Prostate gland (tissue), 2 donors: ENCODE data around the gene LSM12. TPM values are rescaled to one million over a fixed set of nuclear protein-coding genes. Genes with fewer than 3 reads are reported as not detected.

Experiments
- DNase-seq: peaks from one replicate; pipeline ENCODE4 v3.0.0-alpha.2; 2019; ENCODE audit warnings: low spot score
- H3K27ac ChIP-seq, 2 donors: fragments of 200-600 bp; sonication (generic); 2 replicates each; pipeline ENCODE4 v1.5.1; 2017 to 2019
- H3K27me3 ChIP-seq: fragments of 200-600 bp; sonication (generic); replicated peaks from 2 replicates; pipeline ENCODE4 v1.5.1; 2019; ENCODE audit not compliant: insufficient read depth
- H3K36me3 ChIP-seq, 2 donors: fragments of 200-600 bp; sonication (generic); 1 replicate in 1 of 2; 2 replicates in 1 of 2; pipeline versions ENCODE4 v1.5.1 to v1.8.1; 2017 to 2019
- H3K4me1 ChIP-seq: fragments of 200-600 bp; sonication (generic); replicated peaks from 2 replicates; pipeline ENCODE4 v1.5.1; 2019
- H3K4me3 ChIP-seq, 2 donors: fragments of 200-600 bp; sonication (generic); 2 replicates each; pipeline ENCODE4 v1.5.1; 2017 to 2019
- H3K9me3 ChIP-seq: fragments of 200-600 bp; sonication (generic); 2 replicates; pipeline ENCODE4 v1.5.1; 2017
- CTCF ChIP-seq, 4 experiments: fragments of 200-600 bp in 2 of 4; fragments of 450-650 bp in 2 of 4; sonication (generic) in 2 of 4; IDR thresholded peaks; 1 replicate in 3 of 4; 2 replicates in 1 of 4; pipeline ENCODE4 v1.5.1; 2016 to 2019; ENCODE audit warnings: antibody characterized with exemption in 4 of 4, mild to moderate bottlenecking in 2 of 4, moderate library complexity in 2 of 4
- POLR2A ChIP-seq: fragments of 450-650 bp; IDR thresholded peaks from one replicate; pipeline ENCODE4 v1.6.1; 2016; ENCODE audit warnings: antibody characterized with exemption, mild to moderate bottlenecking
- POLR2AphosphoS5 ChIP-seq: sonication (generic); formaldehyde crosslinking; IDR thresholded peaks from one replicate; pipeline ENCODE4 v1.6.1; 2017; ENCODE audit warnings: antibody characterized with exemption
- WGBS: methylation state at CpG from one replicate; pipeline ENCODE4 v1.1.5; 2018; 5-methylcytosine and 5-hydroxymethylcytosine counted together
- intact Hi-C: fragments of 100-400 bp; cut with DNase I; formaldehyde crosslinking; loops from one replicate; pipeline ENCODE4 v1.14.2; 2022
- total RNA-seq, 2 donors: library from RNA; depleted of rRNA; stranded (reverse); fragments of >200 nt; gene quantifications; one replicate each; pipeline ENCODE4 v1.1.0, GENCODE V29; 2016

Gene LSM12
- total RNA-seq, 2 donors from 2014 or later: 30.0 to 45.2 TPM

GRCh38 chr17:44002141-44002848 lies 64.2 kb downstream of the LSM12 start:
- WGBS: 63% methylated on average over 9 of the region's 9 CpGs
- H3K27me3 ChIP-seq: peaks cover 3% of the 10 kb centered on the region
- peaks cover 11% of the 10 kb centered on the region for H3K4me1 ChIP-seq
- DNase-seq: no peak
- no peak overlapping the region for H3K27ac ChIP-seq
- intact Hi-C loops: loop anchor here (5.0 kb wide), 1 partner anchor 60 kb away; the partner anchor contains the start of gene PPY
- no peak overlapping the region for H3K4me3 ChIP-seq
- no peaks in the 10 kb centered on the region for H3K9me3 ChIP-seq
- TF ChIP-seq CTCF (IDR thresholded peaks at IDR 0.05) (no peak), POLR2A (no peak)
- no peaks in the 10 kb centered on the region for H3K36me3 ChIP-seq

GRCh38 chr17:44001461-44001920 lies 65.0 kb downstream of the LSM12 start:
- no peak overlapping the region for H3K27ac ChIP-seq
- DNase-seq: no peak
- H3K36me3 ChIP-seq: no peaks in the 10 kb centered on the region
- peaks cover 11% of the 10 kb centered on the region for H3K4me1 ChIP-seq
- peaks cover 3% of the 10 kb centered on the region for H3K27me3 ChIP-seq
- intact Hi-C loops: loop anchor here (5.0 kb wide), 1 partner anchor 59 kb away; the partner anchor contains the start of gene PPY
- WGBS: 85% methylated on average over 2 of the region's 2 CpGs
- H3K4me3 ChIP-seq: no peak overlapping the region
- no peak for TF ChIP-seq POLR2A
- H3K9me3 ChIP-seq: no peaks in the 10 kb centered on the region

- intact Hi-C loops: loop anchor here (5.0 kb wide), 1 partner anchor 59 kb away; the partner anchor contains the start of gene PPY
- Histone ChIP-seq H3K27me3 (peaks cover 3% of the 10 kb centered on the region), H3K4me3 (no peak overlapping the region), H3K36me3 (no peaks in the 10 kb centered on the region), H3K9me3 (no peaks in the 10 kb centered on the region), H3K4me1 (peaks cover 6% of the 10 kb centered on the region), H3K27ac (no peak overlapping the region)
- WGBS: 65% methylated on average over 6 of the region's 6 CpGs
- no peak for TF ChIP-seq CTCF (IDR thresholded peaks at IDR 0.05)
- no peak for TF ChIP-seq POLR2A
- TF ChIP-seq POLR2AphosphoS5: no peak
- DNase-seq: no peak
These were observed 65.5 kb downstream of the LSM12 start for GRCh38 chr17:44000871-44001460.

- Histone ChIP-seq H3K4me1 (no peaks in the 10 kb centered on the region), H3K27me3 (peaks cover 2% of the 10 kb centered on the region), H3K9me3 (no peaks in the 10 kb centered on the region), H3K4me3 (no peak overlapping the region), H3K27ac (no peak overlapping the region), H3K36me3 (no peaks in the 10 kb centered on the region)
- WGBS: 90% methylated on average over 12 of the region's 12 CpGs
- DNase-seq: no peak
- intact Hi-C loops: loop anchor here (5.0 kb wide), 1 partner anchor 58 kb away; the partner anchor contains the start of gene PPY
- TF ChIP-seq CTCF (IDR thresholded peaks at IDR 0.05): no peak
- no peak for TF ChIP-seq POLR2A
- TF ChIP-seq POLR2AphosphoS5: no peak
These were observed 66.2 kb downstream of the LSM12 start for GRCh38 chr17:44000141-44000860.

GRCh38 chr17:43999024-43999423 lies 67.4 kb downstream of the LSM12 start:
- no peak for TF ChIP-seq POLR2AphosphoS5
- TF ChIP-seq CTCF (IDR thresholded peaks at IDR 0.05): no peak
- no peak for TF ChIP-seq POLR2A
- no peaks in the 10 kb centered on the region for H3K27me3 ChIP-seq
- no peaks in the 10 kb centered on the region for H3K9me3 ChIP-seq
- H3K4me1 ChIP-seq: no peaks in the 10 kb centered on the region
- WGBS: 78% methylated on average over 4 of the region's 4 CpGs
- no peak for DNase-seq
- intact Hi-C loops: no loop called here
- H3K4me3 ChIP-seq: no peak overlapping the region
- H3K27ac ChIP-seq: no peak overlapping the region
- H3K36me3 ChIP-seq: no peaks in the 10 kb centered on the region
